Panc1 (cell line): Measurements from ENCODE around the gene FOXI2. TPM values are rescaled to one million over a fixed set of nuclear protein-coding genes. Genes with fewer than 3 reads are reported as not detected.

Experiments
- ATAC-seq: fragments of 200-7000 bp; cut with Tn5 transposase; 2 replicates; pipeline ENCODE4 v1.9.1; 2020; ENCODE audit warnings: mild to moderate bottlenecking, moderate library complexity
- BruUV-seq: library from RNA; stranded (reverse); fragments of 400-500 nt; replicated peaks from 2 replicates; lab custom pipeline; 2021; lab: Mats Ljungman, UMichigan
- CTCF ChIA-PET: fragments of 300-600 bp; sonication (Branson Sonifier 250); formaldehyde crosslinking; loops from one replicate; lab custom pipeline; 2022; ENCODE audit warnings: antibody characterized with exemption; lab: Charles Lee
- POLR2A ChIA-PET: fragments of 300-600 bp; sonication (Branson Sonifier 250); formaldehyde crosslinking; loops from one replicate; lab custom pipeline; 2022; ENCODE audit warnings: antibody characterized with exemption; lab: Charles Lee
- DNase-seq: peaks from one replicate; pipeline ENCODE4 v3.0.0-alpha.2; 2010; ENCODE audit warnings: low read depth, low spot score
- H3K27ac ChIP-seq: 2 replicates; pipeline ENCODE4 v1.5.1; 2011; ENCODE audit warnings: mild to moderate bottlenecking, low read length, inconsistent platforms
- H3K27me3 ChIP-seq: fragments of 200-500 bp; sonication (Bioruptor generic); 2 replicates; pipeline ENCODE4 v1.6.0; 2014; ENCODE audit warnings: low read length, inconsistent platforms; ENCODE audit not compliant: control insufficient read depth, insufficient read depth
- H3K36me3 ChIP-seq: fragments of 200-500 bp; sonication (Bioruptor generic); 2 replicates; pipeline ENCODE4 v1.5.1; 2014; ENCODE audit warnings: inconsistent platforms, mild to moderate bottlenecking, low read length, moderate library complexity; ENCODE audit not compliant: control insufficient read depth, insufficient read depth
- H3K4me1 ChIP-seq: 2 replicates; pipeline ENCODE4 v1.5.1; 2011; ENCODE audit warnings: inconsistent platforms, mild to moderate bottlenecking, low read length, moderate library complexity; ENCODE audit not compliant: control insufficient read depth, insufficient read depth
- H3K4me3 ChIP-seq, 2 experiments: 2 replicates each; pipeline ENCODE4 v1.5.1; 2011 to 2012; ENCODE audit warnings: low read depth in 2 of 2, low read length in 2 of 2, mild to moderate bottlenecking in 2 of 2, inconsistent platforms in 1 of 2, moderate library complexity in 1 of 2
- H3K9me3 ChIP-seq: fragments of 200-500 bp; sonication (Bioruptor generic); 2 replicates; pipeline ENCODE4 v1.5.1; 2014; ENCODE audit warnings: low read depth, mild to moderate bottlenecking, inconsistent platforms, low read length, moderate library complexity; ENCODE audit not compliant: control insufficient read depth, insufficient read depth
- POLR2AphosphoS5 ChIP-seq: IDR thresholded peaks from 2 replicates; pipeline ENCODE4 v1.6.1; 2012; ENCODE audit warnings: mild to moderate bottlenecking, low read depth, low read length, moderate library complexity
- REST ChIP-seq, 2 experiments: IDR thresholded peaks; 2 replicates each; pipeline ENCODE4 v1.6.1; 2011 to 2012; ENCODE audit warnings: low read depth in 2 of 2, control low read depth in 1 of 2, low read length in 1 of 2, mild to moderate bottlenecking in 1 of 2, moderate library complexity in 1 of 2; ENCODE audit not compliant: insufficient read depth in 1 of 2
- SIN3A ChIP-seq: IDR thresholded peaks from 2 replicates; pipeline ENCODE4 v1.6.1; 2012; ENCODE audit warnings: low read depth, mild to moderate bottlenecking, low read length, moderate library complexity, borderline replicate concordance; ENCODE audit not compliant: insufficient read depth
- TCF7L2 ChIP-seq: IDR thresholded peaks from 2 replicates; pipeline ENCODE4 v1.6.1; 2011; ENCODE audit warnings: mild to moderate bottlenecking, low read depth, low read length, inconsistent platforms
- in situ Hi-C: cut with HindIII; loops from 2 replicates; pipeline ENCODE4 v1.10.0; 2016; ENCODE audit warnings: low sequenced_read_pairs, low pct_unique_long_range_greater_than_20kb
- intact Hi-C: fragments of 100-400 bp; cut with micrococcal nuclease; formaldehyde crosslinking; loops from one replicate; pipeline ENCODE4 v1.10.0; 2022; ENCODE audit not compliant: unreplicated experiment
- total RNA-seq: library from RNA; stranded (reverse); gene quantifications from one replicate; pipeline ENCODE4 v1.2.1, GENCODE V29; 2021; ENCODE audit not compliant: unreplicated experiment
- TF ChIP-seq, protein P1 (sequence below): fragments of 450-650 bp; IDR thresholded peaks from 2 replicates; pipeline ENCODE4 v1.5.1; 2017; ENCODE audit warnings: mild to moderate bottlenecking

The FOXI2 gene
- total RNA-seq, 1 experiment from 2014 or later: not detected

GRCh38 chr10:127690176-127690835 lies 46.7 kb upstream of the FOXI2 start:
- H3K27me3 ChIP-seq: peaks cover 23% of the 10 kb centered on the region
- ChIA-PET CTCF (no interaction called here), POLR2A (interaction anchor here (0.6 kb wide), 1 partner anchor 24 kb away, joined by 3 read pairs; no protein-coding TSS in a partner anchor)
- H3K27ac ChIP-seq: no peak overlapping the region
- no peak for TF ChIP-seq REST (IDR thresholded peaks at IDR 0.05; ENCODE audit: insufficient read depth in 1 of 2, low read depth in 2 of 2, low read length in 1 of 2)
- TF ChIP-seq, protein P1, sequence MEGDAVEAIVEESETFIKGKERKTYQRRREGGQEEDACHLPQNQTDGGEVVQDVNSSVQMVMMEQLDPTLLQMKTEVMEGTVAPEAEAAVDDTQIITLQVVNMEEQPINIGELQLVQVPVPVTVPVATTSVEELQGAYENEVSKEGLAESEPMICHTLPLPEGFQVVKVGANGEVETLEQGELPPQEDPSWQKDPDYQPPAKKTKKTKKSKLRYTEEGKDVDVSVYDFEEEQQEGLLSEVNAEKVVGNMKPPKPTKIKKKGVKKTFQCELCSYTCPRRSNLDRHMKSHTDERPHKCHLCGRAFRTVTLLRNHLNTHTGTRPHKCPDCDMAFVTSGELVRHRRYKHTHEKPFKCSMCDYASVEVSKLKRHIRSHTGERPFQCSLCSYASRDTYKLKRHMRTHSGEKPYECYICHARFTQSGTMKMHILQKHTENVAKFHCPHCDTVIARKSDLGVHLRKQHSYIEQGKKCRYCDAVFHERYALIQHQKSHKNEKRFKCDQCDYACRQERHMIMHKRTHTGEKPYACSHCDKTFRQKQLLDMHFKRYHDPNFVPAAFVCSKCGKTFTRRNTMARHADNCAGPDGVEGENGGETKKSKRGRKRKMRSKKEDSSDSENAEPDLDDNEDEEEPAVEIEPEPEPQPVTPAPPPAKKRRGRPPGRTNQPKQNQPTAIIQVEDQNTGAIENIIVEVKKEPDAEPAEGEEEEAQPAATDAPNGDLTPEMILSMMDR: no peak
- no peak for TF ChIP-seq SIN3A
- no peak for TF ChIP-seq TCF7L2
- TF ChIP-seq POLR2AphosphoS5: no peak
- intact Hi-C loops: no loop called here
- ATAC-seq (no peak), DNase-seq (no peak)
- no peak overlapping the region for H3K4me3 ChIP-seq
- no TSS peak for BruUV-seq
- H3K4me1 ChIP-seq: no peaks in the 10 kb centered on the region
- no peaks in the 10 kb centered on the region for H3K9me3 ChIP-seq
- H3K36me3 ChIP-seq: no peaks in the 10 kb centered on the region
- in situ Hi-C loops: no loop called here

DNA sequence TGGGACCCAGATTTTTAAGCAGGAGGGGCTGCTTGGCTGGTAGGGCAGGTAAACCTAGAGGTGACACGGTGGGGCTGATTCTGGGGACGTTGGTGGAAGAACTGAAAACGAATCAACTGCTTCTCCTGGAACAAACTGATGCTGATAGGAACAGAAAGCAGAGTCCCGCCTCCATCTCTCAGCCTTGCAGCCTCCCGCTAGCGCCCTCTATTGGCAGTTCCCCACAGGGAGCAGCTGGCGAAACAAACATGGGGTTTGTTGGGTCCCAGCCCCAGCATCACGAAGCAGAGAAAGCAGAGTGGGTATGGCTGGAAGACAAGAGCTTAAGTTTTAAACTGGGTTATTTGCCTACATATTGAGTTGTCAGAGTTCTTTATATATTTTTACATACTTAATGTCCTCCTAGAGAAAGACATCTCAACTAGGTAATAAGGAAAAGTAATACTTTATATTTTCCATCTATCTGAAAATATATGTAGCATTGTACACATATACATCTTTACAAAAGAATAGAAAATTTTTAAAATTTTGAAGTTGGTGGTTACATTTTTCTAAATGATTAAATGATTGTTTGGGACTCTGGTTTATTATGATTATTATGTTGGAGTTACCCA lies 42.3 kb upstream of the FOXI2 start:
- no TSS peak for BruUV-seq
- TF ChIP-seq TCF7L2 (no peak), POLR2AphosphoS5 (no peak), SIN3A (no peak), REST (IDR thresholded peaks at IDR 0.05; ENCODE audit: insufficient read depth in 1 of 2, low read depth in 2 of 2, low read length in 1 of 2) (no peak)
- TF ChIP-seq, protein P1: peak; percentile 81
- intact Hi-C loops (no loop called here), in situ Hi-C loops (no loop called here)
- Histone ChIP-seq H3K9me3 (no peaks in the 10 kb centered on the region), H3K4me1 (no peaks in the 10 kb centered on the region), H3K27ac (no peak overlapping the region), H3K4me3 (no peak overlapping the region), H3K36me3 (no peaks in the 10 kb centered on the region), H3K27me3 (peaks cover 13% of the 10 kb centered on the region)
- ATAC-seq: peak; percentile 70
- CTCF ChIA-PET: no interaction called here
- POLR2A ChIA-PET: no interaction called here
- no peak for DNase-seq
